Retinal pigment epithelial cell (primary cell): ENCODE measurements around the gene NEAT1.
A peak's percentile ranks its signal among the peaks of the same experiment; 100 is the strongest.

Source experiments
- DNase-seq: peaks from one replicate; pipeline ENCODE4 v3.0.0-alpha.2; 2010; ENCODE audit warnings: low read depth
- H3K4me3 ChIP-seq: 2 replicates; pipeline ENCODE4 v1.5.1; 2011; ENCODE audit warnings: mild to moderate bottlenecking, low read length, control low read depth, moderate library complexity
- TF ChIP-seq, protein P1 (sequence below): conservative IDR thresholded peaks from 2 replicates; pipeline ENCODE4 v1.5.1; 2011; ENCODE audit warnings: low read depth, low read length, control low read depth, inconsistent platforms

The NEAT1 gene

DNA sequence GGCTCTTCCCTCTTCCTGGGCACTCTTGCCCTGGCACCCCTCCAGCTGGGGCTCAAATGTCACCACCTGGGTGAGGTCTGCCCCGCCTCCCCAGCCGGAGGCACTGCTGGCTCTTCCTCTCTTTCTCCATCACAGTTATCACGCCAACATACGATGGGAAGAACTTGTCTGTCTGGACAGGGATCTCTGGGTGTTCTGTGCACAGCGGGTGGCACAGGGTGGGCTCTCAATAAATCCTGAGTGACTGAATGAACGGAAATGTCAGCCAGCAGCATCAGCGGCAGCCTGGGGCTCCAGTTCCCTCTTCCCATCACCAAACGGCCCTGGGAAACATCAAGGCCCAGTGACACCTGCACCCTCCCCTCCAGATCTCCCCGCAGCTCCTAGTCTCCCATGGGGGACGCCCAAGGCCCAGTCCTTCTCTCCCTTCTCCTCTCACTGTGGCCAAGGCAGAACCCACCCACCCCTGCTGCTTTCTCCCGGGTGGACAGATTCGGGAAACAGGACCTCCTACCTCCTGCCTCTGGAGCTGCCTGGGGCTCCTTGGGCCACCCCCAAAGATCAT, 39.7 kb upstream of the NEAT1 start:
- H3K4me3 ChIP-seq = peak overlapping the region; percentile 35
- TF ChIP-seq, protein P1, sequence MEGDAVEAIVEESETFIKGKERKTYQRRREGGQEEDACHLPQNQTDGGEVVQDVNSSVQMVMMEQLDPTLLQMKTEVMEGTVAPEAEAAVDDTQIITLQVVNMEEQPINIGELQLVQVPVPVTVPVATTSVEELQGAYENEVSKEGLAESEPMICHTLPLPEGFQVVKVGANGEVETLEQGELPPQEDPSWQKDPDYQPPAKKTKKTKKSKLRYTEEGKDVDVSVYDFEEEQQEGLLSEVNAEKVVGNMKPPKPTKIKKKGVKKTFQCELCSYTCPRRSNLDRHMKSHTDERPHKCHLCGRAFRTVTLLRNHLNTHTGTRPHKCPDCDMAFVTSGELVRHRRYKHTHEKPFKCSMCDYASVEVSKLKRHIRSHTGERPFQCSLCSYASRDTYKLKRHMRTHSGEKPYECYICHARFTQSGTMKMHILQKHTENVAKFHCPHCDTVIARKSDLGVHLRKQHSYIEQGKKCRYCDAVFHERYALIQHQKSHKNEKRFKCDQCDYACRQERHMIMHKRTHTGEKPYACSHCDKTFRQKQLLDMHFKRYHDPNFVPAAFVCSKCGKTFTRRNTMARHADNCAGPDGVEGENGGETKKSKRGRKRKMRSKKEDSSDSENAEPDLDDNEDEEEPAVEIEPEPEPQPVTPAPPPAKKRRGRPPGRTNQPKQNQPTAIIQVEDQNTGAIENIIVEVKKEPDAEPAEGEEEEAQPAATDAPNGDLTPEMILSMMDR = no peak
- DNase-seq = no peak

GRCh38 chr11:65383778-65384177, 38.8 kb upstream of the NEAT1 start:
- DNase-seq = no peak
- TF ChIP-seq, protein P1 = no peak
- no peak overlapping the region for H3K4me3 ChIP-seq

- no peak overlapping the region for H3K4me3 ChIP-seq
- DNase-seq = no peak
- TF ChIP-seq, protein P1 = no peak
Observed at GRCh38 chr11:65384301-65384889, 38.2 kb upstream of the NEAT1 start.

DNA sequence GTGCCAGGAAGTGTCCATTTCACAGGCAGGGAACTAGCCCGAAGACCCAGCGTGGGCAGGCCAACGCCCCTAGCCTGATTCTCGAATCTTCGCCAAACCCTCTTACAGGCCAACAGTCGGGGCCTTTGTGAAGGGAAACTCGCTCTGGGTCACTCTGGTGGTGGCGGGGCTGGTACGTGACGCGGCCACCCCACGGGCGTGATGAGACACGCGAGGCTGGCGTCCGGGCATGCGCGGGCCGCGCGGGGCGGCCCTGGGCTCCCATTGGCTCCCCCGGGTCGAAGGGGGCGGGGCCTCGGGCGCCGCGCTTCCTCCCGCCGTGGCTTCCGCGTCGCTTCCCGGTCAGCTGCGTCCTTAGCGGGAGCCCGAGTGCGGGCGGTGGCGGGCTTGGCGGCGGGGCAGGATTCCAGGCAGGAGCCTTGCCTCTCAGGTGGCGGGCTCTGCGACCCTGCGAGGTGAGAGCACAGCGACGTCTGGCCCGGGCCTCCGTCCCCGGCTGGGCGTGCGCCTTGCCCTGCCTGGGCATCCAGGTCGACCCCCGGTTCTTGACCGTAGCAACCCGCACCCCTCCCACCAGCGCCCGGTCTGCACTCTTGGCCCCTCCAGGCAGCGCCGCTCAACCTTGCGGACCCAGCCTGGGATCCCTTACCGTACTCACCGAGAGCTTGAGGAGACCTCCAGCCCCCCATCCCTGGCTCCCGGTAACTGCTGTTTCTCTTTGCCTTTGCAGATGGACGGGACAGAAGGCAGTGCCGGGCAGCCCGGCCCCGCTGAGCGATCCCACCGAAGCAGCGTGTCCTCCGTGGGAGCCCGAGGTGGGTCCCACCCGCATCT, 36.1 kb upstream of the NEAT1 start, which contains the start of gene FRMD8:
Gene FRMD8 (plus strand): TSS at position 331 of the 834 bp plus-strand sequence. CDS start 400 bp downstream, at position 731.
- DNase-seq = no peak
- peak within 1 kb of the TSS; percentile 84 for H3K4me3 ChIP-seq
- TF ChIP-seq, protein P1 = no peak

DNA sequence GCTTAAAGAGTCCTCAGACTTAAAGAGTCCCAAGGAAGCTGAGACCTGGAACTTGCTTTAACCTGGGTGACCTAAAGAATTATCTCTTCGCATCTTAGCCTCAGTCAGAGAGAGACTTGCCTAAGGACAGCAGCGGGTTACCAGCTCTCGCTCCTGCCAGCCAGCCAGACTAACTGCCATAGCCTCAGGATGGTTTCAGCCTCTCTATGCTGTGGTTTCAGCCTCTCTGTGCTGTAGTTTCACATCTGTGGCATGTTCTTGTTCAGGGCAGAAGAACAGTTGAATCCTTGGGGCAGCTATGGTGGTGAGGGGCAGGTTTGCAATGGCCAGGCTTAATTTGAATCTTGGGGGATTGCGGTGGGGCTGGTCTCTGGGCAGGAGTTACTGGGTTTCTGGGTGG, 33.9 kb upstream of the NEAT1 start:
- no peak for DNase-seq
- TF ChIP-seq, protein P1 = no peak
- H3K4me3 ChIP-seq = no peak overlapping the region

GRCh38 chr11:65389294-65389980, 33.2 kb upstream of the NEAT1 start:
- TF ChIP-seq, protein P1 = no peak
- DNase-seq = no peak
- no peak overlapping the region for H3K4me3 ChIP-seq
